ENCODE results near the gene DRC7. TPM values are rescaled to one million over a fixed set of nuclear protein-coding genes. Genes with fewer than 3 reads are reported as not detected.
"Not testable (repeated sequence)": the region's sequence is repeated elsewhere in the genome, so short reads cannot be mapped to it uniquely, and the experiment has no call there.

Gene DRC7
- total RNA-seq, 2 donors from 2014 or later = not detected

DNA sequence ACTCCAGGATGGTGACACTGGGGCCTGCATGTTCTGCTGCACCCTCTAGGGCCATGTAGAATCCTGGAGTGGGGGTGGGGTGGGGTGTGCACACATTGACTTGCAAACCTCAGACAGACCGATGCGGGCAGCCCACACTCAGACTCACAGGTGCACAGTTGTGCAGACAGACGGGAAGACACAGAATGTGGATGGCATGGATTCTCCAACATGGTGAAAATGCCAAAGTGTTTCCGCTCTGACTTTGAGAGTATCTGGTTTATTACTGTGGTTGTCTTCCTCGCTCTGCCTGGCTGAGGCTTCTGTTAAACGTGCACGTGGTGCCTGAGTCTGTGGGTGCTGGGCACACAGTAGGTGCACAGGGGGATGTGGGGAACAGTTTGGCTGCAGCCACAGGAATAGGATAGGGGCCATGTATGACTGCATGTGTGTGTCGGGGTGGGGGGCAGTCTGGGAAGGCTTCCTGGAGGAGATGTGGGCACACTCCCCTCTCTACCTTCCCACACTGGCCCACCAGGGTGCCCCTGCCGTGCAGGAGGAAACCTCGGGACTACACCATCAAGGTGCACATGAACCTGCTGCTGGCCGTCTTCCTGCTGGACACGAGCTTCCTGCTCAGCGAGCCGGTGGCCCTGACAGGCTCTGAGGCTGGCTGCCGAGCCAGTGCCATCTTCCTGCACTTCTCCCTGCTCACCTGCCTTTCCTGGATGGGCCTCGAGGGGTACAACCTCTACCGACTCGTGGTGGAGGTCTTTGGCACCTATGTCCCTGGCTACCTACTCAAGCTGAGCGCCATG, 35.5 kb upstream of the DRC7 start:
- DNase-seq (ENCODE audit: low spot score) = no peak
- intact Hi-C loops (cut with DNase I) = no loop called here

- intact Hi-C loops (cut with DNase I) = no loop called here
- no peak for DNase-seq (ENCODE audit: low spot score)
Measured at GRCh38 chr16:57660715-57661463, 33.7 kb upstream of the DRC7 start.

GRCh38 chr16:57661510-57661909, 33.1 kb upstream of the DRC7 start:
- no peak for DNase-seq (ENCODE audit: low spot score)
- intact Hi-C loops (cut with DNase I) = no loop called here

GRCh38 chr16:57661936-57662906, 32.4 kb upstream of the DRC7 start:
- intact Hi-C loops (cut with DNase I) = no loop called here
- DNase-seq (ENCODE audit: low spot score) = no peak

GRCh38 chr16:57663436-57663835, 31.2 kb upstream of the DRC7 start:
- intact Hi-C loops (cut with DNase I) = no loop called here

GRCh38 chr16:57663917-57664661, 30.5 kb upstream of the DRC7 start:
- DNase-seq (ENCODE audit: low spot score) = no peak
- intact Hi-C loops (cut with DNase I) = no loop called here

More at GRCh38 chr16:57663436-57663835, 31.2 kb upstream of the DRC7 start:
- DNase-seq (ENCODE audit: low spot score) = no peak

DNA sequence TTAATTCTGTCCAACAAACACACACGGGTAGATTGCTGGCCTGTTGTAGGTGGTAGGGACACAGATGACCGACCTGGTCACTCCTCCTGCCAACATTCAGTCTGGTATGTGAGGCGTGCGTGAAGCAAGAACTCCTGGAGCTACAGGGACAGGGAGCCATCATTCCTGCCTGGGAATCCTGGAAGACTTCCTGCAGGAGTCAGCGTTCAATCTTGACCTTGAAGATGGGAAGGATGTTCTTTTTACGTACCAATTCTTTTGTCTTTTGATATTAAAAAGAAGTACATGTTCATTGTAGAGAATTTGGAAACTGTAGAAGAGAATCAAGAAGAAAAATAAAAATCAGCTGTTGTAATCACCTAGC, 30.0 kb upstream of the DRC7 start:
- intact Hi-C loops (cut with DNase I) = no loop called here
- DNase-seq (ENCODE audit: low spot score) = no peak

- no peak for DNase-seq (ENCODE audit: low spot score)
- intact Hi-C loops (cut with DNase I) = no loop called here
Measured at GRCh38 chr16:57665541-57665940, 29.1 kb upstream of the DRC7 start.

DNA sequence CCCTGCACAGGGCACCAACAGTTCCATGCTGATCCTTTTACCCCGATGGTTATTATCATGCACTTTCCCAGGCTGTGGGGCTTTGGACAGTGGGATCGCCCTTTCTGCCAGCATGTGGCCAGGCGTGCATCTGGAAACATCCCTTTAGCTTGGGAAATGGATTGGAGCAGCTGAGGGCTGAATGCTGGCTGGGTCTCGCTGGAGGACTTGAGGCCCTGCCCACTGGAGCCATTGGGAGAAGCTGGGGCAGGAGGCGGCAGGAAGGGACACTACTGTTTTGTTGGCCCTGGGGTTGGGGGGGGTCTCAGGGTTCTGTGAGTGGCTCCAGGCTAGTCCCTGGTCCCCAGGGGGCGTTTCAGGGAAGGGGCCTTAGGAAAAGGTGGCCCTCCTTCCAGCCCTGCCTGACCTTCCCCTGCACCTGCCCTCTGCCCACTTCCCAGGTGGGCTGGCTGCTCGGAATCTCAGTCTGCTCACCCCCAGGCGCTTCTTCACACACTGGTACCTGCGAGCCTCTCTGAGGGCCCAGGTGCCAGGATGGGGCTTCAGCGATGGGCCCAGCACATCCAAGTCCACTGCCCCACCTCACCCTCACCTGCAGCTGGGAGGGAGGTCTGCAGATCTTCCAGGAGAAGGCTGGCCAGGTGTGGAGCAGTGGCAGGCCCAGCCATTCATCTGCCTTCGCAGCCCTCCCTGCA, 28.1 kb upstream of the DRC7 start:
- DNase-seq (ENCODE audit: low spot score) = no peak

GRCh38 chr16:57667048-57667525, 27.5 kb upstream of the DRC7 start:
- DNase-seq (ENCODE audit: low spot score) = no peak
- intact Hi-C loops (cut with DNase I) = no loop called here

More for the DNA sequence above, 28.1 kb upstream of the DRC7 start:
- intact Hi-C loops (cut with DNase I) = no loop called here

DNA sequence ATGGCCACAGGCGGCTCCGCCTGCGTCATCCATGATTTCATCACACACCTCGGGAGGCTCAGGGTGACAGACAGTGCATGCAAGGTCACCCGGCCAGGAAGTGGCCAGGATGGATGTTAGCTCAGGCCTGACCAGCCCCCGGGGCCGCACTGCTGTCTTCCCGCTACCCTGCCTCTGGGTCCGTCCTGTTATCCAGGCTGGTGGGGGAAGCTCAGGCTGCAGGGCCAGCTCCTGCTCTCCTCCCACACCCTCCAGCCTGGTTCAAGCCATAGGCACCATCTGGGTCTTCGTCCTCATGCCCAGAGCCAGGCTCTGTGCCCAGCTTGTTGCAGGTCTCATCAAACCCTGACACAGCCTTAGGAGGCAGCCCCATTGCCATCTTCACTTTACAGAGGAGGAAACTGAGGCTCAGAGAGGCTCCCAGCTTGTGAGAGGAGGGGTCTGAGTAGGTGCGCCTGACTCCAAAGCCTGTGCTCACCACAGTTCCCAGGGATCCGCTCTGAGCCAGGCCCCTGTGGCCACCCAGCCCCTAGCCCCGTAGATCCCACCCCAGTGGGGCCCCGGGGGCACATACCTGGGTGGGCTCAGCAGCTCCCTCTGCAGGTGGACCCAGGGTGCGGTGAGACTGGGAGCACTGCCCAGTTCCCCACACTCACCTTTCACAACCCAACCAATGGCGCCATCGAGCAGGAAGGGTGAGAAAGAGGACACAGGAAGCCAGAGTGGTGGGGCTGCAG, 26.9 kb upstream of the DRC7 start:
- DNase-seq (ENCODE audit: low spot score) = peak; percentile 89
- intact Hi-C loops (cut with DNase I) = loop anchor here in 1 of 2 donors (1.0 kb wide), 1 partner anchor 41 kb away; no protein-coding TSS in a partner anchor

DNA sequence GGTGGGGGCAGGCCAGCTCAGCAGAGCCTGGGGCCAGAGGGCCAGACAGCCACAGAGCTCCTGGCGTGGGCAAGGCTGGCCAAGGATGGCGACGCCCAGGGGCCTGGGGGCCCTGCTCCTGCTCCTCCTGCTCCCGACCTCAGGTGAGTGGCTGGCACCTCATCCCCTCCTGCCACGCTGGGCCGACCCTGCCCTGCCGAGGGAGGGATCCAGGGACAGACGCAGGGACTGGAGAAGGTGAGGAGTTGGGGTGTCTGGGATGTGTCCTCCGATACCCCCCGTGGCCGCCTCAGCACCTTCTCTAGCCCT, 26.4 kb upstream of the DRC7 start, which contains the start of gene ADGRG3:
Gene ADGRG3 (plus strand): TSS at position 44 of the 309 bp plus-strand sequence. CDS start 42 bp downstream, at position 86.
- intact Hi-C loops (cut with DNase I) = loop anchor here in 1 of 2 donors (1.0 kb wide), 1 partner anchor 40 kb away; no protein-coding TSS in a partner anchor
- DNase-seq (ENCODE audit: low spot score) = no peak

DNA sequence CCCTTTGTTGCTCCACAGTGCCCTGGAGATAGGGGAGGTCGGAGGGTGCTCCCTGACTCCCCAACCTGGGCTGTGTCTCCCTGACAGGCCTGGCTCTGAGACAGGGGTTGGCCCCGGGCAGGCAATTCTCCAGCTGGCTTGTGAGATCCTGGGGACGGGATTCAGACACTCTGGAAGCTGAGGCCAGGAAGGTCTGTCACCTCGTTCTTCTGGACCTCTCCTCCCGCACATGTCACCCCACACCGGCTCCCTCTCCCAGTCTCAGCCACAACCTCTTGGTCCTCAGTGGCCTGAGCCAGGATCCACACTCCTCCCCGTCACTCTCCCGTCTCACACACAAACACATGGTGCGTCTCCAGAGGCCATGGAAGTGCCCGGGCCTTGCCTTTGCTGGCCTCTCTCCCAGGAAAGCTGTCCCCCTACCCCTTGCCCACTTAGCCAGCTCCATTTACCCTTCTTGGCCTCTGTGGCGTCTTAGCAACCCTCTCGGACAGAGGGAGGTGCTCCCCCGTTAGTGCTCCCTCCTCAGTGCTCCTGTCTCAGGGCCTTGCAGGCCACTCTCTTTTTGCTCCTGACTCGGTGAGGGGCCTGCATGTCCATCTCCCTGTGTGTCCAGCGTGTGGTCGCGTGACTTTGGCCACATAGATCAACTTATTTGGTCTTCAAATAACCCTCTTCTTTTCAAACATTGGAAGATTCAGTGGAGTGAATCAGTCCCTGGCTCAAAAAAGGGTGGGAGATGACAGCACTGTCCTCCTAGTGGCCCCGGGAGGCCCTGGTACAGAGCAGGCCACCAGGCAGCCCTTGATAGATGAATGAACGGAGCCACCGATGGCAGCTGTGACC, 25.8 kb upstream of the DRC7 start:
- DNase-seq (ENCODE audit: low spot score) = no peak

DNA sequence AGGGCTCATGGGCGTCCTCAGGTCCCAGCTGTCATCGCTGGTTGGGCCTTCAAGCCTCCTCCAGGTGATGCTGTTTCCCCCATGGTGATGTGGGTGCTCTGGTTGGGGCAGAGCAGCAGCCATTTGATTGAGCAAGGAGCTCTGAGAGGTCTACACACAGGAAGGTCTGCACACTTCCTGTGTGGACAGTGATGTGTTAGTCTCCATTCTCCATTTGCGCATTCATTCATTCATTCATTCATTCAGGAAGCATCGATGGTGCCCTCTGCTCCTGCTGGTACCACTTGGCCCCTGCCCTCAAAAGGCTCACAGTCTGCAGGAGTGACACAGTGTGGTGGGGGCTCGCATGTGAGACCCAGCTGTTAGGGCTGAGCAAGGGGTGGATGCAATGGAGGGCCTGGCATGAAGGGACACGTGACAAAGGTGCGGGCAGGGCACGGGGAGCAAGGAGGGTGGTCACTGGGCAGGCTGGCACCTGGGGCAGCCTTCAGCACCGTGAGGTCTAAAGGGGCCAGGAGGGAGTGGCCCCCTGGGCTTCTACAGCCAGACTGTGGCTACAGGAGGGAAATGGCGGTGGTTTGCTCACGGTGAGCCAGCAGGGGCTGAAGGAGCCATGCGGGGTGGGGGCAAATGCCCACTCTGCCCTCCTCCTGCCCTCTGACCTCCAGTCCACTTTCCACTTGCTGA, 25.0 kb upstream of the DRC7 start:
- DNase-seq (ENCODE audit: low spot score) = no peak
- intact Hi-C loops (cut with DNase I) = no loop called here

More for the DNA sequence above, 25.8 kb upstream of the DRC7 start:
- intact Hi-C loops (cut with DNase I) = loop anchor here in 1 of 2 donors (1.0 kb wide), 1 partner anchor 39 kb away; no protein-coding TSS in a partner anchor

DNA sequence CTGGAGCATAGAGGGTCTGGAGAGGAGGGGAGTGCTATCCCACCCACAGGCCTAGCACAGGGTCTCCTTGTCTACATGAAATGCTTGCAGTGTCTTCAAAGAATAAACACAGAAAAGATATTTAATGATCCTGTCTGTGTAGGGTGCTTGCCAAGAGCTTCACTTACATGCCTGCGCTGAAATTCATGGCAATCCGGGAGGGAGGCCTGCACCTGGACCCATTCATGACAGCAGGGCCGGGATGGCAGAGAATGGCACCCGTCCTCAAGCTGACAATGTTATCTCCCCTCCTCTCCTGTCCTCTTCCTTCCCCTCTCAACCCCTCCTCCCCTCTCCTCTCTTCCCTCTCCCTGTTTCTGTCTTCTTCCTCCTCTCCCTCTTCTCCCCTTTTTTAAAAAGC, 24.4 kb upstream of the DRC7 start:
- no peak for DNase-seq (ENCODE audit: low spot score)
- intact Hi-C loops (cut with DNase I) = no loop called here

- DNase-seq (ENCODE audit: low spot score); intact Hi-C loops (cut with DNase I): not testable (repeated sequence)
Measured at GRCh38 chr16:57671451-57671850, 23.2 kb upstream of the DRC7 start.
